ENCODE data around the gene GON4L.
"Not testable (repeated sequence)": the region's sequence is repeated elsewhere in the genome, so short reads cannot be mapped to it uniquely, and the experiment has no call there.

Gene GON4L

DNA sequence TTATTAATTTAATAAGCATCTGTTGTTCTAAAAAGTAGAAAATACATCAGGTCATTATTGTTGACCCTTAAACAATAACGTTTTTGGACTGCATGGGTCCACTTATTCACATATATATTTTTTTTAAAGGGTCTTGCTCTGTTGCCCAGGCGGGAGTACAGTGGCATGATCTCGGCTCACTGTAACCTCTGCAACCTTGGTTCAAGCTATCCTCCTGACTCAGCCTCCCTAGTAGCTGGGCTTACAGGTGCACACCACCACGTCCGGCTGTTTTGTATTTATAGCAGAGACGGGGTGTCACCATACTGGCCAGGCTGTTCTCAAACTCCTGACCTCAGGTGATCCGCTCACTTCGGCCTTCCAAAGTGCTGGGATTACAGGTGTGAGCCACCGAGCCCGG, 115.1 kb downstream of the GON4L start:
- DNase-seq: no peak

DNA sequence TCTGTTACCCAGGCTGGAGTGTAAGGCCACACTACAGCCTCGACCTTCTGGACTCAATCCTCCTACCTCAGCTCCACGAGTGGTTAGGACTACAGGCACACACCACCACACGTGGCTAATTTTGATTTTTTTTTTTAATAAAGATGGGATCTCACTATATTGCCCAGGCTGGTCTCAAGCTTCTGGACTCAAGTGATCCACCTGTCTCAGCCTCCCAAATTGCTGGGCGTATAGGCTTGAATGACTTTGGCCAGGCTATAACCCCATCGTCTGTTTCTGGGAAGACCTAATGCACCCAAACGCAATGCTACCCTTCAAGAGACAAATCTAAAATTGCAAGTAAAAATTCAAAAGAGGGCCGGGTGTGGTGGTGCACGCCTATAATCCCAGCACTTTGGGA, 116.0 kb downstream of the GON4L start:
- no peak for DNase-seq

DNA sequence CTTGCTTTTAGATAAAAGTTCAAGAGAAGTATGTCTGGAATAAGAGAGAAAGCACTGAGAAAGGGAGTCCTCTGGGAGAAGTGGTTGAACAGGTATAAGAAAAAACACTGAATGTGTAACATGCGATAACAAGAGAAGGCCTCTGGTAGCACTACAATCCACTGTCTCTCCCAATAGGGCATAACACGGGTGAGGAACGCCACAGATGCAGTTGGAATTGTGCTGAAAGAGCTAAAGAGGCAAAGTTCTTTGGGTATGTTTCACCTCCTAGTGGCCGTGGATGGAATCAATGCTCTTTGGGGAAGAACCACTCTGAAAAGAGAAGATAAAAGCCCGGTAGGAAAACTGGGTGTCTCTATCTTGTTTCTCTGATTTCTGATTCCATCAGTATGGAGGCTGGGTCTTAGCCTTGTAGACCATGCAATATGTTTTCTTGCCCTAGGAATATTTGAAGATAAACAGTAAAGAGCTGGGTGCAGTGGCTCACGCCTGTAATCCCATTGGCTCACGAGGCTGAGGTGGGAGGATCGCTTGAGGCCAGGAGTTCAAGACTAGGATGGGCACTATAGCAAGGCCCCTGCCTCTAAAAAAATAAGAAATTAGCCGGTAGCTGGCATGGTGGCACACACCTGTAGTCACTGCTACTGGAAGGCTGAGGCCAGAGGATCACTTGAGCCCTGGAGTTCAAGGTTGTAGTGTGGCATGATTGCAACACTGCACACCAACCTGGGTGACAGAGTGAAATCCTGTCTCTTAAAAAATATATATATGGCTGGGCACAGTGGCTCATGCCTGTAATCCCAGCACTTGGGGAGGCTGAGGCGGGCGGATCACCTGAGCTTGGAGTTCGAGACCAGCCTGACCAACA, 127.7 kb downstream of the GON4L start:
- DNase-seq: no peak

DNA sequence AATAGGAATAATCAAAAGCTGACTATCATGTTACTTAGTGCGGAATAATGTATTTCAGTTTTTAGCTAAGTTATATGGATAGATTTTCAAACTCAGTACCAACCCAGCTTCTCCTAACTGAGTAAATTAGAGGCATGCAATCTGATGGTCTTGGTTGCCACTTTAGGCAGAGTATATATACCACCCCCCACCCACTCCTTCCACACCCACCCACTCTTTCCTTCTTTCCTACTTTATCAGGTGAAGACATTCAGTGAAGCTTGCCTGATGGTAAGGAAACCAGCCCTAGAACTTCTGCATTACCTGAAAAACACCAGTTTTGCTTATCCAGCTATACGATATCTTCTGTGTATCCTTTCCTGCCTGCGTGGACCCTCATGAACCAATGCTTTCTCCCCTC, 131.9 kb downstream of the GON4L start:
- DNase-seq: no peak

DNA sequence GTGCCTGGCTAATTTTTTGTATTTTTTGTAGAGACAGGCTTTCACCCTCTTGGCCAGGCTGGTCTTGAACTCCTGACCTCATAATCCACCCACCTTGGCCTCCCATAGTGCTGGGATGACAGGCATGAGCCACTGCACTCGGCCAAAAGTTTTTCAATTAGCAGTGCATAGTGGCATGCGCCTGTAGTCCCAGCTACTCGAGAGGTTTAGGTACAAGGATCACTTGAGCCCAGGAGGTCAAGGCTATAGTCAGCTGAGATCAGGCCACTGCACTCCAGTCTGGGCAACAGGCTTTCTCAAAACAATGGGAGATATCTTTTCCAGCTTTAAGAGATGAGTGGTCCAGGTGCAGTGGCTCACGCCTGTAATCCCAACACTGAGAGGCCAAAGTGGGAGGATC, 137.3 kb downstream of the GON4L start:
- DNase-seq: no peak

DNA sequence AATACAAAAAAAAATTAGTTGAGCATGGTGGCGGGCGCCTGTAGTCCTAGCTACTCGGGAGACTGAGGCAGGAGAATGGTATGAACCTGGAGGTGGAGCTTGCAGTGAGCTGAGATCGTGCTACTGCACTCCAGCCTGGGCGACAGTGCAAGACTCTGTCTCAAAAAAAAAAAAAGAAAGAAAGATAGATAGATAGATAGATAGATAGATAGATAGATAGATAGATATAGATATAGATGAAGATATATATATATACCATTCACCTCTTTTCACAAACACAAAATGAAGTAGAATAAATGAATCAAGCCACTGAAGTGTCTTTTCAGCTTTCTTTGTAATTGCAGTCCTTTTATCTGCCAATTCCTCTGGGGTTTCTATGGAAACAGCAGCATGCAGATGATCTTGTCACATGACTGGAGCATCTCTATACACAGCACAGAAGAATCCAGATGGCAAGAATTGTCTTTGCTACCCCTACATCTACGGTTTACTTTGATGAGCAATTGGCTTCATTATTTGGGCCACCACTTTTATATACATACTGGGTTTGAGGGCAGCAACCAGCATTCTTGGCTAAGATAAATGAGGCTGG, 138.4 kb downstream of the GON4L start:
- not testable (repeated sequence) for DNase-seq

DNA sequence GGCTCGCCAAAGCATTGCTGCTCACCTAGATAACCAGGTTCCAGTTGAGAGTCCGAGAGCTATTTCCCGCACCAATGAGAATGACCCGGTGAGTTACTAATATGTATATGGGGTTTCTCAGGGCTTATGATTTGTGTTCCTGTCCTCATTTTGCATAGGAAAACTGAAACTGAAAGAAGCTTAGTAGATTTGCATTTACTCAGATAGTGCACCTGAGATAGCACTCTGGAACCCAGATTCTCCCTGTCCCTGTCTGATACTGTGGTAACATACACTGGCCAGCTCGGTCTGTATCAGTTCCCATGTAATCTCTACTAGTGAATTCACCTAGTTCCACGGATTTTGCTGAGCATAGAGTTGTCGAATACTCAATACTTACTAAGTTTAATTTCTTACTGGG, 140.0 kb downstream of the GON4L start:
- no peak for DNase-seq

DNA sequence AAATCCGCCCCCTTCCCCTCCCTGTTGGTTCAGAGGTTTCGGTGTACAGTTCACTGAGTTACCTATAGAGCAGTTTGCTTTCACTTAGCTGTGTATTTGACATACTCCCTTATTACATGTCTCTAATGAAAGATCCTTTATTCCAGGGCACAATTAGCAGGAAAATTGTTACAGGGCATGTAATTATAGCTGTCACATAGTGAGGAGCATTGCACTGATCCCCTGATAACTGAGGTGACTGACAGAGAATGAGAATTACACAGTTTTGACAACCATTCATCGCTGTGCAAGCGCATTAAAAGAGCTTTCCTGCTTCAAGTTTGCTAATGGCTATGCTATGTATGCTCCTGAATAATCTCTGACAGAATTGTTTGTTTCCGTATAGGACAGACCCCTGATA, 141.2 kb downstream of the GON4L start:
- DNase-seq: peak; percentile 42

DNA sequence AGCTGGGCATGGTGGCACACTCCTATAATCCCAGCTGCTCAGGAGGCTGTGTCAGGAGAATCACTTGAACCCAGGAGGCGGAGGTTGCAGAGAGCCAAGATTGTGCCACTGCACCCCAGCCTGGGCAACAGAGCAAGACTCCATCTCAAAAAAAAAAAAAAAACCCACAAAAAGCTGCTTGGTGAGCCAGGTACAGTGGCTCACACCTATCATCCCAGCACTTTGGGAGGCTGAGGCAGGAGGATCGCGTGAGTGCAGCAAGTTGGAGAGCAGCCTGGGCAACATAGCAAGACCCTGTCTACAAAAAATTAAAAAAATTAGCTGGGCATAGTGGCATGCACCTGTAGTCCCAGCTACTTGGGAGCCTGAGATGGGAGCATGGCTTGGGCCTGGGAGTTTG, 142.0 kb downstream of the GON4L start:
- DNase-seq: not testable (repeated sequence)

DNA sequence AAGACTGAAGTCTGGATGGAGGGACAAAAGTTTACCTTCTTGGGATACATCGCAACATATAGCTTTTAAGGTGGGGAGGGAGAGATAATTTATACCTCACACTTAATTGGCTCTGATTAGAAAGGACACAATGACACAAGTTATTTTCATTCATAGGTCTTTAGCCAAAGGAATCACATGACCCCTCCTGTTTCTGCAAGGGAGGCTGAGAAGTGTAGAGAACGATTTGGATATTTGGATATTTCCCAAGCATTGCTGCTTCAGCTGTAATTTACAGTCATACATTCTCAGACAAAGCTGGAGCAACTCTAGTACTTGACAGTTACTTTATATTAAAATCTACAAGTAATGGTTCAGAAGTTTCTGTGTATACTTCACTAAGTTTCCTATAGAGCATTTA, 143.9 kb downstream of the GON4L start:
- no peak for DNase-seq

DNA sequence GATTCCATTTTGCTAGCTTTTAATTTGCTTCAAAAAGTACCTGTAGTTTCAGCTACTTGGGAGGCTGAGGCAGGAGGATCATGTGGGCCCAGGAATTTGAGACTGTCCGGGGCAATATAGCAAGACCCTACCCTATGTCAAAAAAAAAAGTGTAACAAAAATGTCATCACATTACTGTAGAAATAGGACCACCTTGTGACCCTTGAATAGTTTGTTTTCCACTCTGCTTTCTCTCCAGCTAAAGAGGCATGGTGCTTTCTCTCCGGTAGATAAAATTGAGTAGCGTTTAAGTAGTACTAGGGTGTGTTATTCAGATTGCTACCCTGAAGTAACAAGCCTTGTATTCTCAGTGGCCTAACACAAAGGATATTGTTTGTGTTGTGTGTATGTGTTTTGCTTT, 144.4 kb downstream of the GON4L start:
- not testable (repeated sequence) for DNase-seq

DNA sequence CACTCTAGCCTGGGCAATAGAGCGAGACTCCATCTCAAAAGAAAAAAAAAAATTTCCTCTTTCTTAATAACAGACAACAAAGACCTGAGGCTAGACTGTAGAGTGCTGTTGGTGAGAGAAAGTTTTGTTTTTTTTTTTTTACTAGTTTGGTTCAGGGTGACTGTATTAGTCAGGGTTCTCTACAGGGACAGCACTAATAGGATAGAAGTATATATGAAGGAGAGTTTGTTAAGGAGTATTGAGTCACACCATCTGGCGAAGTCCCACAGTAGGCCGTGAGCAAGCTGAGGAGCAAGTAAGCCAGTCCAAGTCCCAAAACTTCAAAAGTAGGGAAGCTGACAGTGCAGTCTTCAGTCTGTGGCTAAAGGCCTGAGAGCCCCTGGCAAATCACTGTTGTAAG, 145.6 kb downstream of the GON4L start:
- not testable (repeated sequence) for DNase-seq

DNA sequence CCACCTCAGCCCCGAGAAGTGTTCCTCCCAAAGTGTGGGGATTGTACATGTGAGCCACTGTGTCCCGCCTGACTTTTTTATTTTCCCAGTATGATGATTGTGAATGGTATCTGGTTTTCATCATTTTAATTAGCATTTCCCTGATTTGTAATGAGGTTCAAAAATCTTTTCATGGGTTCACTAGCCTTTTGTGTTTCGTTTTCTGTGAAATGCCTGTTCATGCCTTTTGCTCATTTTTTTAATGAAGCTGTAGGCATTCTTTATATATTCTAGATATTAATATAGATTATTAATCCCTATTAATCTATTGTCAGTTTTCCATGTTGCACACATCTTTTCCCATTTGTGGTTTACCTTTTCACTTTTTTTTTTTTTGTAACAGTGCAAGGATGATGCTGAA, 147.6 kb downstream of the GON4L start:
- no peak for DNase-seq

DNA sequence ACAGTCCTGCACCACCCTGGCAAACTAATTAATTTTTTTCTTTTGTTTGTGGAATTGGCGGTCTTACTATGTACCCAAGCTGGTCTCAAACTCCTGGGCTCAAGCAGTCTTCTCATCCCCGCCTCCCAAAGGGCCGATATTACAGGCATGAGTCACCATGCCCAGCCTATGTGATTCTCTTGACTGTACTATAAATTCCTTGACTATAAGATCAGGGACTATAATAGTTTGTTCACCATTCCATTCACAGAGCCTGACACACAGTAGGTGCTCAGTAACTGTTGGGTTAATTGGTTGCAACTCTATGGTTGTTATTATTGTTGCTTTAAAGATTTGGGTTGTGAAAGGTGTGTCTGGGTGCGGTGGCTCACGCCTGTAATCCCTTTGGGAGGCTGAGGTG, 150.9 kb downstream of the GON4L start:
- DNase-seq: no peak

DNA sequence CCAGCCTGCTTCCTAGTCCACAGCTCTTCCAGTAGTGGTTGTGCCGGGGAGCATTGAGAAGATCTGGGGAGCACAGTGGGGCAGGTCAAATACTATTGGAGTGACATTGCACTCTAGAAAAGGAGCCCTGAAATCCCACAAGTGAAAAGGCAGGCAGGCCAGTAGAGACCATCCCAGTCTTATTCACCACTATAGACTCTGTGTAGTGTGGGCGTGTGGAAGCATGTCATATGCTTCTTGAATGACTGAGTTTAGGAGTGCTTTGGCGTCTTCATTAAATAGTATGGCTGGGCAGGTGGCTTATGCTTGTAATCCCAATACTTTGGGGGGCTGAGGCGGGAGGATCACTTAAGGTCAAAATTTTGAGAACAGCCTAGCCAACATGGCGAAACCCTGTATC, 152.6 kb downstream of the GON4L start:
- not testable (repeated sequence) for DNase-seq

DNA sequence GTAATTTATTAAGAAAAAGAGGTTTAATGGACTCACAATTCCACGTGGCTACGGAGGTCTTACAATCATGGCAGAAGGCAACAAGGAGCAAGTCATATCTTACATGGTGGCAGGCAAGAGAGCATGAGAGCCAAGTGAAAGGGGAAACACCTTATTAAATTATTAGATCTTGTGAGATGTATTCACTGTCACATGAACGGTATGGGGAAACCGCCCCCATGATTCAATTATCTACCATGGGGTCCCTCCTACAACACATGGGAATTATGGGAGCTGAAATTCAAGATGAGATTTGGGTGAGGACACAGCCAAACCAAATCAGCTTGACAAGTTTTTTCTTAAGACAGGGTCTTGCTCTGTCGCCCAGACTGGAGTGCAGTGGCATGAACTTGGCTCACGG, 153.8 kb downstream of the GON4L start:
- no peak for DNase-seq

DNA sequence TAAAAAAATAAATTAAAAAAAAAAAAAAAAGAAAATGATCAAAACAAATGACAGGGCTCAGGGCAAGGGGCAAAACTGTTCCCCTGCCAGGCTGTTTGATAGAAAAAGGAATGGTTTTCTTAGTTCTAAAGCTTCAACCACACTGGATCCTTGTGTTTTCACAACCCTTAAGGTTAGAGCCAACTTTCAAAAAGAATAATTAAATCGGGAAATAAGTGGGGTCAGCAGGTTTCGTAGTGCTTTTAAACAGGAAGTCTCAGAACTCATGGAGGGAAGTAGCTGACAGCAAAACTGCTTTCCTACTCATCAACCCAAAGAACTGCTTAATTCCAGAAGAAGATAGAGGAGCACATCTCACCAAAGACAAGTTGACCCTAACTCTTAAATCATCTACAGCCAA, 155.3 kb downstream of the GON4L start:
- not testable (repeated sequence) for DNase-seq

All from NCI-H1417 treated with DMSO at 0.1 percent for 48 hours (cell line).